ENCODE results near the gene STAG3. TPM values are rescaled to one million over a fixed set of nuclear protein-coding genes. Genes with fewer than 3 reads are reported as not detected.
"Not testable (repeated sequence)": the region's sequence is repeated elsewhere in the genome, so short reads cannot be mapped to it uniquely, and the experiment has no call there.

The STAG3 gene
- total RNA-seq, 1 donor from 2014 or later: 3.6 TPM

DNA sequence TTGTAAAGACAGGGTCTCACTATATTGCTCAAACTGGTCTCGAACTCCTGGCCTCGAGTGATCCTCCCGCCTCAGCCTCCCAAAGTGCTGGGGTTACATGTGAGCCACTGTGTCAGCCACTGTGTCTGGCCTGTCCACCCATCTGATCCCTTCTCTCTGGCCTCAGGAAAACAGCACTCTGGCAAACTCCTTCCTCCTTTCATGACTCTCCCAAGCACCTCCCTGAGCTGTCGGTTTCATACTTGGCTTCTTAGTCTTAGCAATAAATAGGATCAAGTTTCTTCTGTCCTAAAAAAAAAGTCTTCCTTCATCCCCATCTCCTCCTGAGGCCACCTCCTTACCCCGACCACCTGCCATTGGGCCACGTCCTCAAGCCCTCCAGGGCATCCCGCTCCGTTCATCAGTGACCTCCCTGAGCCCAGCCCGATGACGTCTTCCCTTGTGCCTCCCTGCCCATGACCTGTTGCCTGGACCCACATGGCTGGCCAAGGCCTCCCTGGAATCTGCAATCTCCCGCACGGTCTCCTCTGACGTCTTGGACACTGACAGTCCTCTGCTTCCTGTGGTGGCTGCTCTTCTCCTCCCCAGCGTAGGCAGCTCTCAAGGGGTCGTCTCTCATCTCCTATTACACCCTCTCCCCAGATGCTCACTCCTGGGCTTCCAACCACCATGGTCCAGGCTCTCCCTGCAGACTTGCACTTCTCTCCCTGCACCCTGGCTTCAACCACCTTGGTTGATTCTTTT is 68.6 kb downstream of the STAG3 start:
- DNase-seq (ENCODE audit: low spot score): not testable (repeated sequence)

DNA sequence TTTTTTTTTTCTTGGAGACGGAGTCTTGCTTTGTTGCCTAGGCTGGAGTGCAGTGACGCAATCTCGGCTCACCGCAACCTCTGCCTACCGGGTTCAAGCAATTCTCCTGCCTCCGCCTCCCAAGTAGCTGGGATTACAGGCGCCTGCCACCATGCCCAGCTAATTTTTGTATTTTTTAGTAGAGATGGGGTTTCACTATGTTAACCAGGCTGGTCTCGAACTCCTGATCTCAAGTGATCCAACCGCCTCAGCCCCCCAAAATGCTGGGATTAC is 69.1 kb downstream of the STAG3 start:
- DNase-seq (ENCODE audit: low spot score): not testable (repeated sequence)

DNA sequence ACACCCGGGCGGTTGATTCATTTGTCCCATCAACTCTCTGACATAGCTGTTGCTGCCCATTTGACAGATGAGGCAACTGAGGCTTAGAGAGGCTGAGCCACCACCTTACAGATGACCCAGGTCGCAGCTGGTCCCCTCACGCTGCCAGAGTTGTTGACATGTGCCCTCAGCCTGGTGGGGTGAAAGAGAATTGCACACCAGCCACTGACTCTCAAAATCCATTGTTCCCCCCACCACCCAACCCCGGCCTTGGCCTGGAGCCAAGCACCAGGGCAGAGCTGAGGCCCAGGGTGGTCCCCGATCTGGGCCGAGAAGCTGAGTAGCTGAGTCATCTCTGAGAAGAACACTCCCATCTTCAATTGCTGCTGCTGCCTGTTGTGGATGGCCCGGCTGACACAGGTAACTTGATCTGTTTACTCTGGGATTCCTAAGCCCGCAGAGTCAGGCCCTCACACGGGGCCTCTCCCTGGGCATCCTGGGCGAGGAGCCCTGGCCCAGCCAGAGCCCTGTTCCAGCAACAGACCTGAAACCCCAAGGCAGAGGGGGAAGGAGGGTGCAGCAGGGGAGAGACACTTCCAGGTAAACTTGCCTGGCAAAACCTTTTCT is 69.5 kb downstream of the STAG3 start:
- peak; percentile 68 for DNase-seq (ENCODE audit: low spot score)

DNA sequence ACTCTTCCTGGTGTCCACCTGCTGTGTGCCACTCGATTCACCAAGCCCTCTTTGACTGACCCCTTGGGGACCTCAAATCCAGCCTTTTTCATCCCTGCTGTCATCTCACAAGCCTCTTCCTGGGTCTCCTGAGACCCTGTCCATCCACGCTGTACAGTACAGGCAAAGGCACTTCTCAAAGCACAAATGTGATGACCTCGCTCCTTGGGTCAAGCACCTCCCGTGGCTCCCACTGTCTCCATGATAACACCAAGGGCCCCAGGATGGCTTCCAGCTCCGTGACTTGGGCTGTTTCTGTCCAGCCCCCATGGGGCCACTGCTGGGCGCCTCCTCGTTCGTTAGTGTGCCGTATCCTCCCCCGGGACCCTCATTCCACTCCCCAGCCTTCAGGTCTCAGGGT is 70.8 kb downstream of the STAG3 start:
- no peak for DNase-seq (ENCODE audit: low spot score)

DNA sequence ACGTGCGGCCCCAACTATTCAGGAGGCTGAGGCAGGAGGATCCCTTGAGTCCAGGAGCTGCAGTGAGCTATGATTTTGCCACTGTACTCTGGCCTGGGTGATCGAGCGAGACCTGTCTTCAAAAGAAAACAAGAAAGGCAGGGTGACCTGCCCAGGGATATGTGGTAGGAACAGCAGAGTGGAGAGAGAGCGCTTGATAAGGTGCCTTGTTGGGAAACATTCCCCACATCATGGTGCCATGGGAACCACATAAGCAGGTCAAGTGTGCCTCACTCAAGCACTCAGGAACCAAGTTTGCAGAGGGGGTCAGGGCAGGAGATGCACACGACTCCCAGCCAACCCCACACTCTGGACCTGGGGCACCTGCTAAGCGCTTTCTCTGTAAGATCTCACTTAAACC is 79.3 kb downstream of the STAG3 start:
- no peak for DNase-seq (ENCODE audit: low spot score)

DNA sequence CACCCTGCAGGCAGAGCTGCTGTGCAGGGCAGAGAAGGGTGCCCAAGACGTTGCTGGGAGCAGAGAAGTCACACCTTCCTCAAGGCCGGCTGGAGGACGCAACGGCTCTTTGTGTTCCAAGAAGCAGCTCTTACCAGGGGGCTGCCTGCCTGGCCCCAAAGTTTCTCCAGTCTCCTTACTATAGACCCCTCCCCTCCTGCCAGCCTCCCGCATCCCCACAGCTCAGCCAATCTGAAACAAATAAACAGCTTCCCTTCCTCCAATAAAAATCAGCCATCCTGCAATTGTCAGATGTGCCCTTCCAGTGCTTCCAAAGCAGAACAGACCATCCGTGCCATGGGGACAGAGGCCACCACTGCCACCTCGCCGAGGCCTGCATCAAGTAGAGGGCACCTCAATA is 82.3 kb downstream of the STAG3 start:
- DNase-seq (ENCODE audit: low spot score): not testable (repeated sequence)

DNA sequence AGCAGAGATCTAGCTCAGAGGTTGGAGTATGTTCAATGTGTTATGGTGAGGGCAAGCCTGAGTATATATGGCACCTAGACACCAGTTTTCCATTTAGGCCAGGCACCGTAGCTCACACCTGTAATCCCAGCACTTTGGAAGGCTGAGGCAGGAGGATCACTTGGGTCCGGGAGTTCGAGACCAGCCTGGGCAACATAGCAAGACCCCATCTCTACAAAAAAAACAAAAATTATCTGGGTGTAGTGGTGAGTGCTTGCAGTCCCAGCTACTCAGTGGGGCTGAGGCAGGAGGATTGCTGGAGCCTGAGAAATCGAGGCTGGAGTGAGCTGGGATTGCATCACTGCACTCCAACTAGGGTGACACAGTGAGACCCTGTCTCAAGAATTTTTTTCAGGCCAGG is 85.2 kb downstream of the STAG3 start:
- not testable (repeated sequence) for DNase-seq (ENCODE audit: low spot score)

Other genes starting within 250 kb of the STAG3 start
- 0.26 TPM for gene GJC3, start 248.3 kb upstream of the STAG3 start, total RNA-seq
- 104 TPM for gene AZGP1, start 201.9 kb upstream of the STAG3 start, total RNA-seq
- gene ZKSCAN1, start 162.3 kb upstream of the STAG3 start, total RNA-seq: 173 TPM
- gene ZSCAN21, start 128.1 kb upstream of the STAG3 start, total RNA-seq: 12.7 TPM
- gene ZNF3, start 96.2 kb upstream of the STAG3 start, total RNA-seq: 30.4 TPM
- gene COPS6, start 88.9 kb upstream of the STAG3 start, total RNA-seq: 113 TPM
- gene MCM7, start 76.5 kb upstream of the STAG3 start, total RNA-seq: 58.2 TPM
- 34.1 TPM for gene AP4M1, start 76.3 kb upstream of the STAG3 start, total RNA-seq
- gene TAF6, start 58.6 kb upstream of the STAG3 start, total RNA-seq: 65.3 TPM
- gene CNPY4, start 58.3 kb upstream of the STAG3 start, total RNA-seq: 34.0 TPM
- 4.3 TPM for gene MBLAC1, start 51.0 kb upstream of the STAG3 start, total RNA-seq
- 154 TPM for gene LAMTOR4, start 29.0 kb upstream of the STAG3 start, total RNA-seq
- 37.1 TPM for gene TRAPPC14, start 19.2 kb upstream of the STAG3 start, total RNA-seq
- 11.2 TPM for gene GAL3ST4, start 9.3 kb upstream of the STAG3 start, total RNA-seq
- 5.6 TPM for gene GPC2, start 537 bp upstream of the STAG3 start, total RNA-seq
- gene PVRIG, start 42.0 kb downstream of the STAG3 start, total RNA-seq: 3.1 TPM
- not detected for gene SPDYE3, start 129.8 kb downstream of the STAG3 start, total RNA-seq
- 70.3 TPM for gene PILRB, start 180.2 kb downstream of the STAG3 start, total RNA-seq
- gene PILRA, start 195.6 kb downstream of the STAG3 start, total RNA-seq: 8.0 TPM